T-helper 1 cell treated with Interleukin-12 subunit alpha and Interleukin-12 subunit beta and Interleukin-4 antibody, amounts not matched to agents 30 ng/mL and 1 ng/mL, for 36 hours (primary cell): ENCODE measurements around the gene GID4. TPM values are rescaled to one million over a fixed set of nuclear protein-coding genes. Genes with fewer than 3 reads are reported as not detected.
"Not testable (repeated sequence)": the region's sequence is repeated elsewhere in the genome, so short reads cannot be mapped to it uniquely, and the experiment has no call there.

ENCODE experiments used
- intact Hi-C: fragments of 100-400 bp; cut with micrococcal nuclease; formaldehyde crosslinking; loops from one replicate; pipeline ENCODE4 v1.15.1; 2024
- total RNA-seq: library from RNA; stranded (reverse); gene quantifications from 2 replicates; pipeline ENCODE4 v1.2.3, GENCODE V29; 2022

GID4 gene
- total RNA-seq, result 9.3 and 10.0 TPM in 2 replicates

DNA sequence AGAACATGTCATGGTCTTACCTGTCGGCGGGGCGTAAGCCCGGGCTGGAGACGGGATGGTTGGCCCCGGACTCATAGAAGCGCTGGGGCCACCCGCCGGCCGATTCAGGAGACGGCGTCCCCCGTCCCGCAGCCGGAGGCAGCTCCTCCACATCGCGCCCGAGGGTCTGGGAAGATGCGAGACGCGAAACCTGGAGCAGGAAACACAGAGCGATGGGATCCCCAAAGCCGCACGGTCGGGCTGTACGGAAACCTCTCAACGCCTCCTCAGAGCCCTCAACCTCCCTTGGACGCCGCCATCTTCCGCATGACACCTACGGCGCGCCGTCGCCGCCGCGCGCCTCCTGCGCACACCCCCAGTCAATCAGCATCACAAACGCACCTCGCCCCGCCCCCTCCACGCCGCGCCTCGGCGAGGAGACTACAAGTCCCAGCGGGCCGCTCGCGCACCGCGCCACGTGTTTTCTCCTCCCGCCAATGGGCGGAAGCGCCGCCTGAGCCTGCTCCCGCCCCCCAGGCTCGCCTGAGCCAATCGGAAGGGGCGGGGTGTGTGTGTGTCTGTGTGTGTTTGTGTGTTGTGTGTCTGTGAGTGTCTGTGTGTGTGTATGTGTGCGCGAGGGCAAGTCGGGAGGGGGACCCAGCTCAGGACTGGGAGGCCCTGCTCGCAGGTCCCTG is at the start of gene GID4, which contains the start of gene ATPAF2:
GID4 (plus strand) TSS at position 548 of the 674 bp plus-strand sequence; CDS start at position 605, 57 bp downstream.
ATPAF2 (minus strand) TSS at position 308 of the 674 bp plus-strand sequence; CDS start at position 153, 155 bp downstream.
- intact Hi-C loops, result loop anchor here (1.0 to 10.0 kb wide), 11 partner anchors 48 to 758 kb away; partner anchors contain the start of genes ALKBH5, COPS3, DRC3 and DRG2

DNA sequence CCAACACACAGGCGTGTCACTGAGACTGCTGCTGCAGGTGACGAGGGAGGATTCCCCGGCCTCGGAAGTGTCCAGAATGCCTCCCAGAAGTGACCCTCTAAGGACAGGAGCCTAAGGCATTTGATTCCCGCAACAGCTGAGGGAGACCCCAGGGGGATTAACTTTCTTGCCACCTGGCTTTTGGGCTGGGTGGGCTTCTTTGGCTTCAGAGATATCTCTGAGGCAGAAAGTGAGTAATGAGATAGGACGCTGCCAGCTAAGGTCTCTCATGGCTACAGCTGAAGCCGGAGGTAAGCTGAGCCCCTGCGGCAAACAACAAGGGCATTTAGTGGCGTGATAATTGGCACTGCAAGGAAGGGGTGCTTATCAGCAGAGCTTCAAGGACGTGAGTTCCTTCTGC is 49.6 kb upstream of the GID4 start:
- intact Hi-C loops, result no loop called here

DNA sequence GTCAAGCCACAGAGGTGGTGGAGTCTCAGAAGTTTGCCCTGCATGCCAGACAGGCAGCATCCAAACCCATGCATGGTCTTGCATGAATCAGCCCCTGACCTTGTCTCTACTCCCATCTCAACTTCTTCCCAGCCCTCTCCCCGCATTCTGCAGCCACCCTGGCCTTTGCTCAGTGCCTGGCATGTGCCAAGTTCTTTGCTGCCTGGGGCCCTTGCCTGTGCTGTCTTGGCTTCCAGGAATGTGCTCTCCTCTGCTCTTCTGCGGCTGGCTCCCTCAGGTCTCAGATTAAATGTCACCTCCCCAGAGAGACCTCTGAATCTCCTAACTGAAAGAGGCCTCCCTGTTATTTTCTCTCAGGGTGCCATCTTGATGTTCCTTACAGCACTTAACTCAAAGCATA is 48.9 kb upstream of the GID4 start:
- intact Hi-C loops, result no loop called here

- intact Hi-C loops, result no loop called here
These were observed 45.8 kb upstream of the GID4 start for GRCh38 chr17:17993366-17993765.

DNA sequence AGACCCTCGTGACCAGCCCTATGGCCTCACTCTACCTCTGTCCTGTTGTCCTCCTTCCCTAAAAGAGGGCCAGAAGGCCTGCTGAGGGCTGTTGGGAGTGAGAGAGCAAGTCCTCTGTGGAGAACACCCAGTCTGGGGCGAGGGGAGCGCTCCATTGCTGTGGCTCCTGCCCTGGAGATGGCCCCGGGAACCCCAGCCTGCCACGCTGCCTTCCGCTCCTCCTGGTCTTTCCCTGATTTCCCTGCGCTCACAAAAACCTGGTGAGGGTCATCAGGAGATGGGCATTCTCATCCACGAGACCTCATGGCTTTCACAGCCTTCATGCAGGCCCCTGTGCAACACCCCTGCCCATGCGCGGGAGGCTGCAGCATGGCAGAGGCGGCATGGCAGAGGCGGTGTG is 45.4 kb upstream of the GID4 start:
- intact Hi-C loops, result no loop called here

DNA sequence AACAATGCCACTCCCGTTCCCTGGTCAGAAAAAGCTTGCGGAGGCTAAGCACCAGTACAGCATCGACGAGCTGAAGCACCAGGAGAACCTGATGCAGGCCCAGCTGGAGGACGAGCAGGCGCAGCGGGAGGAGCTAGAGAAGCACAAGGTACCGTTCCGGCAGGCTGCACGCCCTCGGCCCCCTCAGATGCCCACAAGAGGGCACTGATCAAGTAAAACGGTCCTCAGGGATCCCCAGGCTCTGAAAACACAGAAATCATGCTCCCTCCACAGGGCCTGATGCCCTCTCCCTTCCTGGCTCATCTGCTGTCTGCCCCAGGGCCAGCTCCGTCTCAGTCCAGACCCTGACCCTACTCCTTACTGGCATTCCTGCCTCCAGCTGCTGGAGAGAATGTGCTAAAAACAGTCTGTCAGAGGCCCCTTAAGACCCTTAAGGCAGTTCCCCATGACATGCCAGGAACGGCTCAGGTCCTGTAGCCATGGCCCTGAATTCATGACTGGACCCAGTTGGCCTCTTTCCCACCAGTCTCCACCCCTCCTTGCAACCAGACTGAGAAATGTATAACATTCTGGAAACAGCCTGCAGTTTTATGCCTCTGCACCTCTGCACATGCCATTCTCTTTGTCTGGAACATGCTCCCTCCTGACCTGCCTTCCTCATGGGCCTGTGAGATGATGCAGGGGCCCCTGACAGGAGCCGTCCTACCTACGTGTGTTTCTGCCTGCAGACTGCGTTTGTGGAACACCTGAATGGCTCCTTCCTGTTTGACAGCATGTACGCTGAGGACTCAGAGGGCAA is 44.7 kb upstream of the GID4 start:
- intact Hi-C loops, result no loop called here

GRCh38 chr17:17995887-17996286 is 43.3 kb upstream of the GID4 start:
- intact Hi-C loops, result not testable (repeated sequence)

- intact Hi-C loops, result no loop called here
These were observed 40.3 kb upstream of the GID4 start for GRCh38 chr17:17998934-17999333.

DNA sequence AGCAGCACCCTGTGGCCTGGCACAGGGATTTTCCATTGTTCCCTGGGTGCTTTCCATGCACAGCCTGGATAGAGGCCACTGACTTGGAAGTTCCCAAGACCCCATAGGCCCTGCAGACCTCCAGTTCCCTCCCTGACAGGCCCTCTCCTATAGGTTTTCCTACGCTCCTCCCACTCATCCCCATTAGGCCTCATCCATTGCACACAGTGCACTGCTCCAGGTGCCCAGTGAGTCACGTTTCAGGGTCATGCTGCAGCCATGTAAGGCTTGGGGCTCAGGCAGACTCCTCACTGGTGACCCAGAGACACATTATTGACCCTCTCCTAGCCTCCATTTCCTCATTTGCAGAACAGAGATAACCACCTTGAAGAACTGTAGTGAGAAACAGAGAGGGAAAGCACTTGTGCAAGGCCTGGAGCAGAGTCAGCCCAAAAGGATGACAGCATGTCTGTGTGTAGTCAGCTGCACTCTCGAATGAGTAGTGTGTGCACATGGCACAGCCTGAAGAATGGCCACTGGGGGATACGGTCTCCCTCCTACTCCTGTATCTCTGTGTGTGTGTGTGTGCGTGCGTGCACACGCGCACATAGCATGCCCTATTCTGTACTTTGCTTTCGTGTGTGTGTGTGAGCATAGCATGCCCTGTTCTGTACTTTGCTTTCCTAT is 39.7 kb upstream of the GID4 start:
- intact Hi-C loops, result no loop called here

DNA sequence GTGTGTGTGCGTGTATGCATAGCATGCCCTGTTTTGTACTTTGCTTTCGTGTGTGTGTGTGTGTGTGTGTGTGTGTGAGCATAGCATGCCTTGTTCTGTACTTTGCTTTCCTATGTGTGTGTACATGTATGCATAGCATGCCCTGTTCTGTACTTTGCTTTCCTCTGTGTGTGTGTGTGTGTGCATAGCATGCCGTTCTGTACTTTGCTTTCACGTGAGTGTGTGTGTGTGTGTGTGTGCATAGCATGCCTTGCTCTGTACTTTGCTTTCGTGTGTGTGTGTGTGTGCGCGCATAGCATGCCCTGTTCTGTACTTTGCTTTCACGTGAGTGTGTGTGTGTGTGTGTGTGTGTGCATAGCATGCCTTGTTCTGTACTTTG is 39.2 kb upstream of the GID4 start:
- intact Hi-C loops, result no loop called here

- intact Hi-C loops, result no loop called here
These were observed 37.0 kb upstream of the GID4 start for GRCh38 chr17:18002171-18002570.

DNA sequence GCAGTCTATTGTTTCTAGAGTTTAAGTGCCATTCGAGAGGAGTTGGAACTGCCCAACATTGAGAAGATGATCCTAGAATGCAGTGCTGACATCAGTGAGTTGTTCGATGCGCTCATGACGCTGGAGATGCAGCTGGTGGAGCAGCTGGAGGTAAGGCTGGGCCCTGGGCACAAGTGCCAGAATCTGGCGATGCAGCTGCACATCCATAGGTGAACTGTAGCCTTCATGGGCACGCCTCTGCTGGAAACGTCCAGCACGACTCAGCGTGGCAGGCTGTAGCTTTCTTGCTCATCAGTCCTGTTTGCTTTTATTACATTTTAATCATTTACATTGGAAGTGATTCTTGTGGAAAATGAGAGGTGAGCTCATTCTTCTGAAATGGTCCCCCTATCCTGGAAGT is 34.9 kb upstream of the GID4 start:
- intact Hi-C loops, result no loop called here

- intact Hi-C loops, result no loop called here
These were observed 34.3 kb upstream of the GID4 start for GRCh38 chr17:18004884-18005305.

- intact Hi-C loops, result no loop called here
These were observed 33.7 kb upstream of the GID4 start for GRCh38 chr17:18005496-18005895.

GRCh38 chr17:18006495-18007239 is 32.5 kb upstream of the GID4 start:
- intact Hi-C loops, result no loop called here

- intact Hi-C loops, result no loop called here
These were observed 30.5 kb upstream of the GID4 start for GRCh38 chr17:18008496-18009268.

DNA sequence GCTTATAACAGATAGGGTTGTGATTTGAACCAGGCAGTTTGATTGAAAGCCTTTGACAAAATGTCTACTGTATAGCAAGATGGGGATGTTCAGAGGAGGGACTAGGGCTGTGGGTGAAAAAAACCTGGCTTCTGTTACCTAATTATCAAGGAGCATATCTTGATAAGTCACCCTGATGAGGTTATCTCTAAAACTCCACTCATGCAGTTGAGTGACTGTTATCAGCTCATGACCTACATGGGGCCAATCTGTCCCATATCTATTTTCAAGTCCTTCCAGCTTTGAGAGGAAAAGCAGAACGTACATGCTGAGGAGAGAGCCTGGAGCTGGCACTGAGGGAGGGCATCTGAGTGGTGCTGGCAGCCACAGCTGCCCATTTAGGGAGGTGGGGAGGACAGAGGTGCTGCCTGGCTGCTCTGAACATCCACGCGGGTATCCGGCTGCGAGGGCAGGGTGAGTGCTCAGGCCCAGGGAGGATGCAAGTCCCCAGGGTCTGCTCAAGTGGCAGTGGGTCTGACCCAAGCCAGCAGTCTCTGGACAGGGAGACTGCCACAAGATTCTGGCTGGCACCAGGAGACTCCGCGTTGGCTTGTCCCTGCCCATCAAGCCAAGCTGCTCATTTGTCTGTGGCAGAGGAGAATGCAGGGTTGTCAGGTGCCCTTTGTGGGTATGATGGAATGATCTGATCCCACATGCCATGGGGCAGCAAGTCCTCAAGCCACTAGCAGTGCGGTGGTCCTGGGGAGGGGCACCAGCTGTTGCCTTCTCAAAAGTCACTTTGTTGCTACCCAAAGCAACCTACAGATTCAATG is 29.4 kb upstream of the GID4 start:
- intact Hi-C loops, result no loop called here

- intact Hi-C loops, result no loop called here
These were observed 27.9 kb upstream of the GID4 start for GRCh38 chr17:18011286-18011685.

DNA sequence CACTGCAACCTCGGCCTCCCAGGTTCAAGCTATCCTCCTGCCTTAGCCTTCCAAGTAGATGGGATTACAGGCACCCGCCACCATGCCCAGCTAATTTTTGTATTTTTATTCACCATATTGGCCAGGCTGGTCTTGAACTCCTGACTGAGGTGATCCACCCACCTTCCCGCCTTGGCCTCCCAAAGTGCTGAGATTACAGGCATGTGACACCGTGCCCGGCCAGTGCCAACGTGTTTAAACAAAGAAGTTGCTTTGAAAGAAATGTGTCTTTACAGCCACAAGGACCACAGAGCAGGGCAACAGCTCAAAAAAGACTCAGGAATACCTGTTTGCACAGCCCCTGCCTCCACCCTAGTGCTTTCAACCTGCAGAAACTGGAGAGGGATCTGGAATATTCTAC is 25.2 kb upstream of the GID4 start:
- intact Hi-C loops, result no loop called here

DNA sequence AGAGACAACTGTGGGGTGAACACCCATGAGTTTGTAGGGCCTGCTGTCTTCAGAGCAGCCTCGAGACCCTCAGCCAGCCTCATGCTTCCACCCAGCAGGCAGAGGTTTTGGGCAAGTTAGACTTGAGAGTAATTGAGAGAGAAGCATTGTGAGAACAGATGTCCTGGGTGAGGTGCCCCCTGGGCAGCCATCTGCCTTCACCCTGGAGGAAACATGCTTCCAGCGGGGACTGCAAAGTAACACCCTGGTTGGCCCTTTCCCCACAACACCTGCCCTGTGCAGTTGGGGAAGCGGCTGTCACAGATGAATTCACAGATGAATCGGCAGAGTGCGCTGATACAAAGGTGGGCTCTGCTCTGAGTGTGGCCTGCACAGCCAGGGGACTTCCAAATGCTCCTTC is 23.6 kb upstream of the GID4 start:
- intact Hi-C loops, result no loop called here
